HEK293 (cell line): ENCODE measurements around the gene DPF3.

Source experiments
- CTCF ChIA-PET: fragments of 350-600 bp; formaldehyde crosslinking; extraction: SDS; loops from one replicate; lab custom pipeline; 2021; ENCODE audit warnings: antibody characterized with exemption; lab: Yijun Ruan, JAX
- POLR2A ChIA-PET: fragments of 300-600 bp; formaldehyde crosslinking; extraction: SDS; loops from one replicate; lab custom pipeline; 2020; ENCODE audit warnings: antibody characterized with exemption, inconsistent platforms; lab: Yijun Ruan, JAX
- H3K27ac ChIP-seq: fragments of 200-500 bp; sonication (Bioruptor generic); 2 replicates; pipeline ENCODE4 v1.5.1; 2014; ENCODE audit warnings: low read depth, low read length, control low read depth, inconsistent platforms; ENCODE audit errors: extremely low read depth
- H3K36me3 ChIP-seq, 2 experiments: fragments of 200-500 bp in 1 of 2; sonication (Bioruptor generic) in 1 of 2; 1 replicate in 1 of 2; 2 replicates in 1 of 2; pipeline ENCODE4 v1.5.1; 2014 to 2017; ENCODE audit warnings: inconsistent platforms in 2 of 2, low read length in 2 of 2; ENCODE audit not compliant: control insufficient read depth in 2 of 2, insufficient read depth in 1 of 2
- H3K4me1 ChIP-seq: fragments of 200-500 bp; sonication (Bioruptor generic); 2 replicates; pipeline ENCODE4 v1.5.1; 2014; ENCODE audit warnings: mild to moderate bottlenecking, low read length, inconsistent platforms; ENCODE audit not compliant: control insufficient read depth, insufficient read depth
- H3K4me3 ChIP-seq: 2 replicates; pipeline ENCODE4 v1.5.1; 2011; ENCODE audit warnings: low read depth, mild to moderate bottlenecking, control low read depth, low read length, moderate library complexity
- H3K9me3 ChIP-seq: fragments of 200-500 bp; sonication (Bioruptor generic); 2 replicates; pipeline ENCODE4 v1.5.1; 2014; ENCODE audit warnings: low read depth, low read length, inconsistent platforms; ENCODE audit not compliant: control insufficient read depth, insufficient read depth
- BCL11A ChIP-seq: fragments of 450-650 bp; formaldehyde crosslinking; IDR thresholded peaks from 2 replicates; pipeline ENCODE4 v1.5.1; 2016; ENCODE audit warnings: low read depth, missing biosample characterization, missing genetic modification characterization
- GLI2 ChIP-seq: fragments of 450-650 bp; formaldehyde crosslinking; IDR thresholded peaks from 2 replicates; pipeline ENCODE4; 2017; ENCODE audit warnings: missing biosample characterization, missing genetic modification characterization, low read depth, borderline replicate concordance
- GLIS2 ChIP-seq: fragments of 450-650 bp; formaldehyde crosslinking; IDR thresholded peaks from 2 replicates; pipeline ENCODE4 v1.5.1; 2016; ENCODE audit warnings: missing biosample characterization, missing genetic modification characterization
- HOXA7 ChIP-seq: sonication (generic); formaldehyde crosslinking; IDR thresholded peaks from 2 replicates; pipeline ENCODE4 v1.8.1; 2022; ENCODE audit warnings: missing genetic modification reagents, borderline replicate concordance
- KLF10 ChIP-seq: fragments of 450-650 bp; IDR thresholded peaks from 2 replicates; pipeline ENCODE4 v1.5.1; 2018; ENCODE audit warnings: missing biosample characterization, mild to moderate bottlenecking, missing genetic modification characterization
- KLF9 ChIP-seq: fragments of 450-650 bp; formaldehyde crosslinking; IDR thresholded peaks from 2 replicates; pipeline ENCODE4 v1.5.1; 2016; ENCODE audit warnings: missing biosample characterization, missing genetic modification characterization, low read depth
- PRDM2 ChIP-seq: fragments of 450-650 bp; formaldehyde crosslinking; IDR thresholded peaks from 2 replicates; pipeline ENCODE4 v1.5.1; 2016; ENCODE audit warnings: missing biosample characterization, missing genetic modification characterization, borderline replicate concordance
- REST ChIP-seq: fragments of 450-650 bp; formaldehyde crosslinking; IDR thresholded peaks from 2 replicates; pipeline ENCODE4 v1.5.1; 2016; ENCODE audit warnings: missing biosample characterization, missing genetic modification characterization
- SALL2 ChIP-seq: fragments of 450-650 bp; formaldehyde crosslinking; IDR thresholded peaks from 2 replicates; pipeline ENCODE4 v1.5.0; 2017; ENCODE audit warnings: missing biosample characterization, mild to moderate bottlenecking, missing genetic modification characterization, borderline replicate concordance
- ZNF121 ChIP-seq: fragments of 450-650 bp; formaldehyde crosslinking; IDR thresholded peaks from 2 replicates; pipeline ENCODE4 v1.5.1; 2016; ENCODE audit warnings: missing biosample characterization, missing genetic modification characterization
- ZNF132 ChIP-seq: fragments of 450-650 bp; formaldehyde crosslinking; IDR thresholded peaks from 2 replicates; pipeline ENCODE4 v1.5.1; 2017; ENCODE audit warnings: missing biosample characterization, missing genetic modification characterization, borderline replicate concordance
- ZNF138 ChIP-seq: fragments of 450-650 bp; formaldehyde crosslinking; IDR thresholded peaks from 2 replicates; pipeline ENCODE4 v1.5.1; 2016; ENCODE audit warnings: missing biosample characterization, missing genetic modification characterization, borderline replicate concordance
- ZNF157 ChIP-seq: fragments of 450-650 bp; formaldehyde crosslinking; IDR thresholded peaks from 2 replicates; pipeline ENCODE4 v1.5.1; 2016; ENCODE audit warnings: missing biosample characterization, missing genetic modification characterization
- ZNF174 ChIP-seq: fragments of 450-650 bp; formaldehyde crosslinking; IDR thresholded peaks from 2 replicates; pipeline ENCODE4 v1.5.0; 2017; ENCODE audit warnings: missing biosample characterization, mild to moderate bottlenecking, missing genetic modification characterization
- ZNF2 ChIP-seq: fragments of 450-650 bp; formaldehyde crosslinking; IDR thresholded peaks from 2 replicates; pipeline ENCODE4 v1.5.1; 2016; ENCODE audit warnings: missing biosample characterization, missing genetic modification characterization
- ZNF211 ChIP-seq: fragments of 450-650 bp; formaldehyde crosslinking; IDR thresholded peaks from 2 replicates; pipeline ENCODE4 v1.5.1; 2016; ENCODE audit warnings: low read depth, missing biosample characterization, missing genetic modification characterization
- ZNF37A ChIP-seq: fragments of 450-650 bp; IDR thresholded peaks from 2 replicates; pipeline ENCODE4 v1.5.1; 2018; ENCODE audit warnings: missing biosample characterization, missing genetic modification characterization
- ZNF514 ChIP-seq: fragments of 450-650 bp; formaldehyde crosslinking; IDR thresholded peaks from 2 replicates; pipeline ENCODE4 v1.5.1; 2016; ENCODE audit warnings: missing biosample characterization, missing genetic modification characterization
- ZNF561 ChIP-seq: fragments of 450-650 bp; IDR thresholded peaks from 2 replicates; pipeline ENCODE4 v1.5.1; 2018; ENCODE audit warnings: missing biosample characterization, missing genetic modification characterization, borderline replicate concordance
- ZNF701 ChIP-seq: fragments of 450-650 bp; formaldehyde crosslinking; IDR thresholded peaks from 2 replicates; pipeline ENCODE4 v1.5.1; 2016; ENCODE audit warnings: missing biosample characterization, missing genetic modification characterization
- ZSCAN18 ChIP-seq: fragments of 450-650 bp; formaldehyde crosslinking; IDR thresholded peaks from 2 replicates; pipeline ENCODE4 v1.5.1; 2016; ENCODE audit warnings: missing biosample characterization, missing genetic modification characterization

Gene DPF3

DNA sequence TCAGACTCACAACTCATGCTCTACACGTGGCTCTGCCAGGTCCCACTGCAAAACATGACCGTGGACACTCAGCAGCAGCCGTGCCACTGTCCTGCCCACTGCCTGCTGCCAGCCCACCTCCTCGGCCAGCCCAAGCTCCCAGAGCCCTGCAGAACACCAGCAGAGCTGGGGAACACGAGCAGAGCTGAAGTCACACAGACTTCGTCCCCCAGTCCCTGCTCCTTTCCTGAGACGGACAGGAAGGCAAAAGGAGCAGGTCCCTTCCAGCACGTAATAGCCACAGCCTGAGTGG, 152.1 kb downstream of the DPF3 start:
- no peaks in the 10 kb centered on the region for H3K4me1 ChIP-seq
- H3K27ac ChIP-seq: no peak overlapping the region
- no peaks in the 10 kb centered on the region for H3K9me3 ChIP-seq
- no peaks in the 10 kb centered on the region for H3K36me3 ChIP-seq
- ChIA-PET POLR2A (no interaction called here), CTCF (no interaction called here)
- H3K4me3 ChIP-seq: no peak overlapping the region
- TF ChIP-seq ZNF2 (tag by site-specific recombination) (no peak), ZNF514 (tag by site-specific recombination) (no peak), BCL11A (no peak), PRDM2 (tag by site-specific recombination) (no peak), ZNF37A (no peak), ZNF701 (tag by site-specific recombination) (no peak), ZNF157 (tag by site-specific recombination) (no peak), HOXA7 (CRISPR knock-in tag) (no peak), REST (no peak), KLF9 (tag by site-specific recombination) (no peak), ZNF138 (no peak)

DNA sequence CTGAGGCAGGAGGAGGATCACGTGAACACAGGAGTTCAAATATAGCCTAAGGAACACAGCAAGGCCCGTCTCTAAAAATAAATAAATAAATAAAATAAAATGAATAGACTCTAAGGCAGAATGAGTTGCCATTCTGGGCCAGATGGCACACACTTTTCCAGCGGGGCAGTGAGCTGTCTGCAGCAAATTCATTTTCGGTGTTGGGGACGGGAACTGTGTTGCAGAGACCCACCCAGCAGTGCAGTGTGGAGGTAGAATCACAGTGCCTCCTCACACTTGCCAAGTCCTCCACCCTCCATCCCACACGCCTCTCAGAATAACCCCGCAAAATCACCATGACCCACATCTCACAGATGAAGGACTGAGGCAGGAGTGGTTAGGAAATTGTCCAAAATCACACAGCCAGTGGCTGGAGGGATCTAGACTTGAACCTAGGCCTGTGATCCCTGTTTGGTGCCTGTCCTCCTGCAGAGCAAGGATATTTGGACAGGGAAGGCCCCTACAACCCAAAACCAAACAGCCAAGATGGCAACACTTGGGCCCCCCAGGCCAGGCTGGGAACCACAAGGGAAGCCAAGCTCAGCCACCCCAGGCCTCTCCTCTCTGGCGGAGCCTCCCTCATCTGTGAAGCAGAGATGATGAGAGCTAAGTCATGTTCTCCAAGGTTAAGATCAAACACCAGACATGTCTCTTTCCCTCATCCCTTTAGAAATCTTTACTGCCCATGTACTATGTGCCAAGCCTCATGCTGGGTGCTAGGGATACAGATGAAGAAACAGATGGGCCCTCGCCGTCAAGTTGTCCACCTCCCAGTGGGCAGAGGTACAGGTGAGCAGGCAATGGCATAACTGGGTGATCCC, 152.7 kb downstream of the DPF3 start:
- CTCF ChIA-PET: no interaction called here
- POLR2A ChIA-PET: no interaction called here
- Histone ChIP-seq H3K36me3 (no peaks in the 10 kb centered on the region), H3K4me1 (no peaks in the 10 kb centered on the region), H3K27ac (no peak overlapping the region), H3K4me3 (no peak overlapping the region), H3K9me3 (no peaks in the 10 kb centered on the region)
- TF ChIP-seq ZNF174 (tag by site-specific recombination) (no peak), ZNF701 (tag by site-specific recombination) (no peak), ZNF211 (no peak), SALL2 (tag by site-specific recombination) (no peak), ZNF561 (no peak), ZNF121 (tag by site-specific recombination) (no peak), GLIS2 (tag by site-specific recombination) (no peak), KLF10 (tag by site-specific recombination) (no peak), ZSCAN18 (no peak), ZNF132 (tag by site-specific recombination) (no peak), GLI2 (tag by site-specific recombination) (no peak)
